Raji (cell line): ENCODE measurements around the gene FBXW9.
A peak's percentile ranks its signal among the peaks of the same experiment; 100 is the strongest.

Source experiments
- POLR2A ChIP-seq: IDR thresholded peaks from 2 replicates; pipeline ENCODE4 v1.6.1; 2011; ENCODE audit warnings: low read depth, low read length, control low read depth; ENCODE audit not compliant: insufficient read depth

The FBXW9 gene

GRCh38 chr19:12695096-12695495 lies 1.3 kb downstream of the FBXW9 start:
- no peak for TF ChIP-seq POLR2A

GRCh38 chr19:12694641-12695040 lies 1.8 kb downstream of the FBXW9 start:
- no peak for TF ChIP-seq POLR2A

- no peak for TF ChIP-seq POLR2A
Measured at GRCh38 chr19:12692960-12693359, 3.5 kb downstream of the FBXW9 start.

- no peak for TF ChIP-seq POLR2A
Measured at GRCh38 chr19:12689581-12690216, 6.7 kb downstream of the FBXW9 start.

- TF ChIP-seq POLR2A, result no peak
Measured at GRCh38 chr19:12689012-12689411, 7.4 kb downstream of the FBXW9 start.

GRCh38 chr19:12687496-12688196 lies 8.8 kb downstream of the FBXW9 start, which contains the start of gene GNG14:
TSS of gene GNG14 (plus strand) at chr19:12687998. CDS start at chr19:12688049, 51 bp downstream.
- no peak for TF ChIP-seq POLR2A

GRCh38 chr19:12685831-12686230 lies 10.6 kb downstream of the FBXW9 start:
- no peak for TF ChIP-seq POLR2A

GRCh38 chr19:12681074-12681987 lies 15.1 kb downstream of the FBXW9 start, which contains the start of gene DHPS:
TSS of gene DHPS (minus strand) at chr19:12681880. CDS start at chr19:12681766, 114 bp downstream.
- TF ChIP-seq POLR2A, result peak; percentile 82

- TF ChIP-seq POLR2A, result no peak
Measured at GRCh38 chr19:12680034-12680433, 16.4 kb downstream of the FBXW9 start.

GRCh38 chr19:12676928-12677327 lies 19.5 kb downstream of the FBXW9 start:
- no peak for TF ChIP-seq POLR2A

GRCh38 chr19:12676384-12676792 lies 20.0 kb downstream of the FBXW9 start:
- TF ChIP-seq POLR2A, result no peak

GRCh38 chr19:12675940-12676339 lies 20.5 kb downstream of the FBXW9 start:
- TF ChIP-seq POLR2A, result no peak

GRCh38 chr19:12675399-12675798 lies 21.0 kb downstream of the FBXW9 start:
- TF ChIP-seq POLR2A, result no peak

GRCh38 chr19:12672744-12673143 lies 23.7 kb downstream of the FBXW9 start:
- TF ChIP-seq POLR2A, result no peak

GRCh38 chr19:12670159-12670928 lies 26.1 kb downstream of the FBXW9 start:
- TF ChIP-seq POLR2A, result no peak
